GM23338 (cell line): ENCODE measurements around the gene ZNF587B.

Source experiments
- CREB1 ChIP-seq: fragments of 250-450 bp; sonication (Bioruptor Pico); IDR thresholded peaks from 2 replicates; pipeline ENCODE4 v1.5.0; 2020; ENCODE audit warnings: low read depth, mild to moderate bottlenecking, moderate library complexity
- CTCF ChIP-seq, 2 experiments: fragments of 200-600 bp in 1 of 2; sonication (generic) in 1 of 2; conservative IDR thresholded peaks; 2 replicates each; pipeline versions ENCODE4 v1.5.1 to v1.6.1; 2016 to 2017; ENCODE audit warnings: antibody characterized with exemption in 2 of 2, low read depth in 2 of 2, mild to moderate bottlenecking in 2 of 2, moderate library complexity in 1 of 2
- EZH2 ChIP-seq: fragments of 200-600 bp; sonication (generic); IDR thresholded peaks from one replicate; pipeline ENCODE4 v1.8.0; 2017; ENCODE audit warnings: antibody characterized with exemption, mild to moderate bottlenecking, low read depth; ENCODE audit not compliant: unreplicated experiment
- EZH2phosphoT487 ChIP-seq: fragments of 200-600 bp; sonication (generic); IDR thresholded peaks from one replicate; pipeline ENCODE4 v1.8.1; 2018; ENCODE audit warnings: antibody characterized with exemption; ENCODE audit not compliant: unreplicated experiment
- NANOG ChIP-seq: IDR thresholded peaks from 2 replicates; pipeline ENCODE4 v1.6.1; 2016; ENCODE audit warnings: antibody characterized with exemption, borderline replicate concordance
- POLR2AphosphoS5 ChIP-seq: IDR thresholded peaks from 2 replicates; pipeline ENCODE4 v1.6.1; 2016; ENCODE audit warnings: antibody characterized with exemption, low read depth
- REST ChIP-seq: IDR thresholded peaks from one replicate; pipeline ENCODE4 v1.6.1; 2018; ENCODE audit warnings: antibody characterized with exemption; ENCODE audit not compliant: unreplicated experiment
- ZNF114 ChIP-seq: fragments of 250-450 bp; sonication (Bioruptor Pico); IDR thresholded peaks from 2 replicates; pipeline ENCODE4 v1.5.0; 2020; ENCODE audit warnings: mild to moderate bottlenecking, moderate library complexity

GRCh38 chr19:57813919-57814504, 16.1 kb upstream of the ZNF587B start:
- TF ChIP-seq POLR2AphosphoS5 (no peak), CTCF (conservative IDR thresholded peaks at IDR 0.05; ENCODE audit: low read depth in 2 of 2) (no peak), REST (no peak), EZH2phosphoT487 (no peak), CREB1 (CRISPR knock-in tag) (no peak), EZH2 (no peak), ZNF114 (CRISPR knock-in tag) (no peak), NANOG (no peak)
